ENCODE data around the gene LCMT1. TPM values are rescaled to one million over a fixed set of nuclear protein-coding genes. Genes with fewer than 3 reads are reported as not detected.

The LCMT1 gene
- total and polyA plus RNA-seq, 4 donors = 21.0 to 34.8 (median 31.0) TPM

DNA sequence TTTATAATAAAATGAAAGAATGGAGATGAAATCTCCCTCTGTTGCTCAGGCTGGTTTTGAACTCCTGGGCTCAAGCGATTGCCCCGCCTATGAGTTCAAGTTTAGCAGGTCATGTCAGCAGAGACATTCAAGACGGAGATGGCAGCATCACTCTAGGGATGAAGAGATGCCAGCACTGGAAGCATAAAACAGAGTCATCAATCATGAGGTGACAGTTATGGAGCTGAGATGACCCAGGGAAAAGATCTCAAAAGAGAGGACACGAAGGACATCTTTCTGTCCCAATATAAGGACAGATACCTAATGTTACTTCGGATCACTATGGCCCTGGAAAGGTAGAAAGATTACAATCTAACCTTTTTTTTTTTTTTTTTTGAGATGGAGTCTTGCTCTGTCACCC, 11.0 kb upstream of the LCMT1 start:
- TF ChIP-seq, protein P1, sequence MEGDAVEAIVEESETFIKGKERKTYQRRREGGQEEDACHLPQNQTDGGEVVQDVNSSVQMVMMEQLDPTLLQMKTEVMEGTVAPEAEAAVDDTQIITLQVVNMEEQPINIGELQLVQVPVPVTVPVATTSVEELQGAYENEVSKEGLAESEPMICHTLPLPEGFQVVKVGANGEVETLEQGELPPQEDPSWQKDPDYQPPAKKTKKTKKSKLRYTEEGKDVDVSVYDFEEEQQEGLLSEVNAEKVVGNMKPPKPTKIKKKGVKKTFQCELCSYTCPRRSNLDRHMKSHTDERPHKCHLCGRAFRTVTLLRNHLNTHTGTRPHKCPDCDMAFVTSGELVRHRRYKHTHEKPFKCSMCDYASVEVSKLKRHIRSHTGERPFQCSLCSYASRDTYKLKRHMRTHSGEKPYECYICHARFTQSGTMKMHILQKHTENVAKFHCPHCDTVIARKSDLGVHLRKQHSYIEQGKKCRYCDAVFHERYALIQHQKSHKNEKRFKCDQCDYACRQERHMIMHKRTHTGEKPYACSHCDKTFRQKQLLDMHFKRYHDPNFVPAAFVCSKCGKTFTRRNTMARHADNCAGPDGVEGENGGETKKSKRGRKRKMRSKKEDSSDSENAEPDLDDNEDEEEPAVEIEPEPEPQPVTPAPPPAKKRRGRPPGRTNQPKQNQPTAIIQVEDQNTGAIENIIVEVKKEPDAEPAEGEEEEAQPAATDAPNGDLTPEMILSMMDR (IDR thresholded peaks at IDR 0.05; ENCODE audit: control extremely low read depth, extremely low read depth) = no peak
- H3K4me3 ChIP-seq = no peak overlapping the region
- 84 to 93% methylated on average over 5 of the region's 5 CpGs for WGBS, 2 donors
- DNase-seq (no peak), ATAC-seq (ENCODE audit: insufficient read depth, low FRiP score) (no peak)
- H3K36me3 ChIP-seq (ENCODE audit: control insufficient read depth in 4 of 4, insufficient read depth in 4 of 4, low read length in 4 of 4) = no peaks in the 10 kb centered on the region
- no peak overlapping the region for H3K27ac ChIP-seq (ENCODE audit: low read depth in 1 of 2, low read length in 1 of 2)
- no peak overlapping the region for H3K9ac ChIP-seq (ENCODE audit: insufficient read depth in 1 of 2, low read length in 2 of 2)
- H3K9me3 ChIP-seq (ENCODE audit: control insufficient read depth in 4 of 4, insufficient read depth in 3 of 4, low read length in 3 of 4) = peaks cover 0 to 2% (median 0%) of the 10 kb centered on the region in 4 donors
- H3K27me3 ChIP-seq (ENCODE audit: control insufficient read depth in 3 of 3, insufficient read depth in 3 of 3, low read length in 2 of 3) = peaks cover 0 to 5% (median 0%) of the 10 kb centered on the region in 3 donors
- H3K4me1 ChIP-seq (ENCODE audit: control insufficient read depth in 5 of 5, insufficient read depth in 5 of 5, low read length in 5 of 5) = no peaks in the 10 kb centered on the region

DNA sequence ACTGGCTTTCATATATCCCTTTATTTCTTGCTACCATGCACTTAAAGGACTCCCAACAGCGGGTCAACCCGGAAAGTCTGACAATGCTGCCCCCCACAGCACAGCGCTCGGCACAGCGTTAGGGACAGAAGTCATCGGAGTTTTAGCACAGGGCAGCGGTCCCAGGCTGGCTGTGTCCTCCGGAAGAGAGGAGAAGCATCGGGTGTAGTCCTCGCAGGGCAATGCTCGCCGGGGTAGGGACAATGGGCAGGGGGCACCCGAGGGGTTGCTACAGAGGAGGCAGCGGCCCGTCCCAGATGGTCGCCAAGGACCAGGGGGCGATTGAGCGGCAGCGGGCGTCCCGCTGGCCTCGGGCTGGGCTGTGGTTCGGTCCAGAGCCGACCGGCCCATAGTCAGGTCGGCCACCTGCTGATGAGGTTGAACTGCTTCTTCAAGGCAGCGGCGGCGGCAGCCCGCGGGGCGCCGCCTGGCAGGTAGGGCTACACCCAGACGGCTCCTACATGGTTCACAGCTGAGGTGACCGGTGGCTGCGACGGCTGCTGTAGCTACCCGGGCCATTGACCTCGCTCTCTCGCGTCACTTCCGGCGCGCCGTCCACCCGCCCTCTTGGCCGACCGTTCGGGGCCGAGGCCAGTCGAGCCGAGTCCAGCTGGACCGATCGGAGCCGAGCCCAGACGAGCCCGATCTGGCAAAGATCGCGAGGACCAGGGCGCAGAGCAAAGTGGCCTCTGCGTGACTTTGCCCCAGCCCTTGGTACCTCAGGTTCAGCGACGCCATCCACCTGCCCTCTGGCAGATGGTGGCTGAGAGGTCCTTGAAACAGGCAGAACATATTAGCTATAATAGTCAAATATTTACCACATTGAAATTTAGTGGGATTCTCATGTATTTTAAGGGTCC, 4.7 kb upstream of the LCMT1 start:
- peak overlapping the region; percentile 76 to 91 for H3K9ac ChIP-seq (ENCODE audit: insufficient read depth in 1 of 2, low read length in 2 of 2)
- H3K9me3 ChIP-seq (ENCODE audit: control insufficient read depth in 4 of 4, insufficient read depth in 3 of 4, low read length in 3 of 4) = no peaks in the 10 kb centered on the region
- TF ChIP-seq, protein P1 (IDR thresholded peaks at IDR 0.05; ENCODE audit: control extremely low read depth, extremely low read depth) = peak; percentile 11
- DNase-seq = peak; percentile 91 to 95 (median 93)
- 1% methylated on average over 60 to 63 of the region's 63 CpGs for WGBS, 2 donors
- peaks cover 0 to 20% (median 3%) of the 10 kb centered on the region in 5 donors for H3K4me1 ChIP-seq (ENCODE audit: control insufficient read depth in 5 of 5, insufficient read depth in 5 of 5, low read length in 5 of 5)
- H3K4me3 ChIP-seq = peak overlapping the region; percentile 76
- ATAC-seq (ENCODE audit: insufficient read depth, low FRiP score) = peak; percentile 85
- no peaks in the 10 kb centered on the region for H3K36me3 ChIP-seq (ENCODE audit: control insufficient read depth in 4 of 4, insufficient read depth in 4 of 4, low read length in 4 of 4)
- H3K27me3 ChIP-seq (ENCODE audit: control insufficient read depth in 3 of 3, insufficient read depth in 3 of 3, low read length in 2 of 3) = no peaks in the 10 kb centered on the region
- peak overlapping the region; percentile 84 to 94 for H3K27ac ChIP-seq (ENCODE audit: low read depth in 1 of 2, low read length in 1 of 2)

DNA sequence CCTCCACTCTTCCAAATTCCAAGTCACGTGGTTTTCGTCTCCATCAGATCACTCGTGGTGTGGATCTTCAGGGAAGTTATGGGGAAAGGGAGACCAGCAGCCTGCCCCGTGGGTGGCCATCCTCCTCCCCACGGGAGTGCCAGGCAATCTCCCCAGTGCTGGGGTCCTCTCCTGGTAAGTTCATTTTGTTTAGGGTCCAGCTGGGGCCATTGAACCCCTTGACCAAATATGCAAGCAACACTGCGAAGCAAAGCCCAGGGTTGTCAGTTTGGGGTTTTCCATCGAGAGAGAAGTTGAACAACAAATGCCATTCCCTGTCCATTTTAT, 4.1 kb upstream of the LCMT1 start:
- H3K27ac ChIP-seq (ENCODE audit: low read depth in 1 of 2, low read length in 1 of 2) = peak overlapping the region in 1 of 2 donors; percentile 94
- no peaks in the 10 kb centered on the region for H3K36me3 ChIP-seq (ENCODE audit: control insufficient read depth in 4 of 4, insufficient read depth in 4 of 4, low read length in 4 of 4)
- no peaks in the 10 kb centered on the region for H3K9me3 ChIP-seq (ENCODE audit: control insufficient read depth in 4 of 4, insufficient read depth in 3 of 4, low read length in 3 of 4)
- TF ChIP-seq, protein P1 (IDR thresholded peaks at IDR 0.05; ENCODE audit: control extremely low read depth, extremely low read depth) = no peak
- peaks cover 0 to 25% (median 3%) of the 10 kb centered on the region in 5 donors for H3K4me1 ChIP-seq (ENCODE audit: control insufficient read depth in 5 of 5, insufficient read depth in 5 of 5, low read length in 5 of 5)
- ATAC-seq (ENCODE audit: insufficient read depth, low FRiP score) = no peak
- H3K4me3 ChIP-seq = no peak overlapping the region
- WGBS, 2 donors = 44 to 53% methylated on average over 7 of the region's 7 CpGs
- DNase-seq = no peak
- H3K9ac ChIP-seq (ENCODE audit: insufficient read depth in 1 of 2, low read length in 2 of 2) = peak overlapping the region; percentile 76 to 91
- no peaks in the 10 kb centered on the region for H3K27me3 ChIP-seq (ENCODE audit: control insufficient read depth in 3 of 3, insufficient read depth in 3 of 3, low read length in 2 of 3)

All from lung (tissue), 12 donors.